OCI-LY7 (cell line): Measurements from ENCODE around the gene PRRT4.

Experiments
- CTCF ChIP-seq: fragments of 200-600 bp; sonication (generic); conservative IDR thresholded peaks from 2 replicates; pipeline ENCODE4 v1.5.1; 2014; ENCODE audit warnings: mild to moderate bottlenecking, antibody characterized with exemption, low read length, moderate library complexity, mixed read lengths
- EZH2phosphoT487 ChIP-seq: fragments of 200-600 bp; sonication (generic); IDR thresholded peaks from 2 replicates; pipeline ENCODE4 v1.6.1; 2018; ENCODE audit warnings: low read depth, borderline replicate concordance, mild to moderate bottlenecking, mixed run types, antibody characterized with exemption, low read length, moderate library complexity, mixed read lengths

DNA sequence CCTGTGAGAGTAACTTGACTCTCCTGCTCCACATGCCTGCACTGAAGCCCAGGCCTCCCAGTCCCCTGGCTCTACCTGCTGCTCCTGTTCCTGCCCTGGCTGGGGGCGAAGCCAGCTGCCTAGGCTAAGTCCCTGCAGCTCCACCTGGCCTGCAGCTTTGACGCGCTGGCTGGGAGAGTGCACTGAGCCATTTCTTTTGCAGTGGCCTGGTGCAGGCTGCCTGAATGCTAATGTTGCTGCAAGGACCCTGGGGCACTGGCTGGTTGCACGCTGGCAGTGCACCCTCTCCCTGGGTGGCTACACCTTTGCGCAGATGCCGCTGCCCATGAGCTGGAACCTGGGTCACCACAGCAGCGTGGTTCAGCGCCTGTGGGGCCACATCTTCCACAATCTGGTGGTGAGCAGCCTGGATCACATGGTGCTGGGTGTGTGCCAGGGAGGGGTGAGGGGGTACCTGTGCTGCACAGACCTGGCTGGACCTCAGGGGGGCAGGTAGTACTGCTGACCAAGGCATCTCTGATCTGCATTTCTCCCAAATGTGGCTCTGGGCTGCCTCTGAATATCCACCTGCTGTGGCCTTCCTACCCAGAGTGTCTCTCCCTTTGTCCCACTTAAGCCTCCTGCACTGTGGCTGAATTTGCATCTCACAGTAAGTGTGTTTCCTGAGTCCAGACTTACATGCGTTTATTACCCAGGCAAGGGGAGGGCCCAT lies 28.3 kb upstream of the PRRT4 start:
- TF ChIP-seq CTCF (no peak), EZH2phosphoT487 (no peak)
